Uterus (tissue), 4 donors: ENCODE measurements around the gene SLC30A7. TPM values are rescaled to one million over a fixed set of nuclear protein-coding genes. Genes with fewer than 3 reads are reported as not detected.

Experiments
- DNase-seq, 2 donors: peaks; one replicate each; pipeline ENCODE4 v3.0.0-alpha.2; 2019 to 2020
- H3K27ac ChIP-seq, 2 donors: fragments of 200-600 bp; sonication (generic); 1 replicate in 1 of 2; 2 replicates in 1 of 2; pipeline ENCODE4 v1.5.1; 2016 to 2018
- H3K27me3 ChIP-seq, 2 donors: fragments of 200-600 bp; sonication (generic); one replicate each; pipeline ENCODE4 v1.5.1; 2018 to 2019; ENCODE audit warnings: control low read depth in 1 of 2
- H3K36me3 ChIP-seq, 2 donors: fragments of 200-600 bp; sonication (generic); one replicate each; pipeline ENCODE4 v1.5.1; 2019; ENCODE audit warnings: control low read depth in 1 of 2
- H3K4me1 ChIP-seq, 2 donors: fragments of 200-600 bp; sonication (generic); one replicate each; pipeline ENCODE4 v1.5.1; 2018 to 2019; ENCODE audit warnings: control low read depth in 1 of 2
- H3K4me3 ChIP-seq, 2 donors: fragments of 200-600 bp; sonication (generic); 1 replicate in 1 of 2; 2 replicates in 1 of 2; pipeline ENCODE4 v1.5.1; 2018 to 2019; ENCODE audit warnings: mild to moderate bottlenecking in 1 of 2
- H3K9me3 ChIP-seq, 2 donors: fragments of 200-600 bp; sonication (generic); one replicate each; pipeline ENCODE4 v1.5.1; 2019; ENCODE audit warnings: control low read depth in 1 of 2
- POLR2A ChIP-seq, 2 donors: fragments of 450-650 bp; IDR thresholded peaks; one replicate each; pipeline ENCODE4 v1.6.1; 2016; ENCODE audit warnings: antibody characterized with exemption in 2 of 2, mild to moderate bottlenecking in 1 of 2, moderate library complexity in 1 of 2
- intact Hi-C: fragments of 100-400 bp; cut with DNase I; formaldehyde crosslinking; loops from one replicate; pipeline ENCODE4 v1.15.1; 2023; ENCODE audit warnings: low total_unique reads
- total RNA-seq, 4 donors: library from RNA; depleted of rRNA in 3 of 4; stranded (reverse); fragments of >200 nt in 3 of 4; gene quantifications; one replicate each; pipeline versions ENCODE4 v1.1.0 to v1.2.4, GENCODE V29; 2014 to 2023
- TF ChIP-seq, protein P1 (sequence below), 4 experiments: fragments of 200-600 bp in 2 of 4; fragments of 450-650 bp in 2 of 4; sonication (generic) in 2 of 4; IDR thresholded peaks; one replicate each; pipeline ENCODE4 v1.5.1; 2016 to 2019; ENCODE audit warnings: antibody characterized with exemption in 4 of 4, mild to moderate bottlenecking in 2 of 4, moderate library complexity in 1 of 4
- donor health status: DM: yes; HTN: yes; CAD: no.

SLC30A7 gene
- total RNA-seq, 4 donors from 2014 or later, result 15.1 to 53.0 (median 22.8) TPM

DNA sequence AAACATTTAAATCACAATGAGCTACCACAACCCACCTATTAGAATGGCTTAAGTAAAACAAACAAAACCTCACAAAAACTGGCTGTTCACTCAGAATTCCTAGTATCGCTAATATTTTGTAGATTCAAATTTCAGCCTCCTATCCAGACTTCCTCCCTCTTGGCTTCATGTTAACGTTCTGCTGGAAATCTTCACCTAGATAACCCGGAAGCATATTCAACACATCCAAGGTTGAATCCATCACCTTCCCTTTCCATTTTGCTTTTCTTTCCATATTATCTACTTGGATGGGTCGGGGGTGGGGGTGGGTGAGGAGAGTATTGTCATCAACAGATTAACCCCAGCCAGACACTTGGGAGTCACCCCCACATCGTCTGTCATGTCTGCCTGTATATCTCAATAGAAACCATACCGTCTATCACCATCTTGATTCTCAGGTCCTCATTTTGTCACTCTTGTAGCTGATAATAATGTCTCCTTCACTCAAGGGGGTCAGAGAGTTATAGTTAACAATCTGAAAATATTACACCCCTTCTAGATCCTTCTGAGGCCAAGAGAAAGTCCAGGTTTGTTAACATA lies 131.4 kb downstream of the SLC30A7 start:
- TF ChIP-seq POLR2A (IDR thresholded peaks at IDR 0.05), result no peak
- TF ChIP-seq, protein P1, sequence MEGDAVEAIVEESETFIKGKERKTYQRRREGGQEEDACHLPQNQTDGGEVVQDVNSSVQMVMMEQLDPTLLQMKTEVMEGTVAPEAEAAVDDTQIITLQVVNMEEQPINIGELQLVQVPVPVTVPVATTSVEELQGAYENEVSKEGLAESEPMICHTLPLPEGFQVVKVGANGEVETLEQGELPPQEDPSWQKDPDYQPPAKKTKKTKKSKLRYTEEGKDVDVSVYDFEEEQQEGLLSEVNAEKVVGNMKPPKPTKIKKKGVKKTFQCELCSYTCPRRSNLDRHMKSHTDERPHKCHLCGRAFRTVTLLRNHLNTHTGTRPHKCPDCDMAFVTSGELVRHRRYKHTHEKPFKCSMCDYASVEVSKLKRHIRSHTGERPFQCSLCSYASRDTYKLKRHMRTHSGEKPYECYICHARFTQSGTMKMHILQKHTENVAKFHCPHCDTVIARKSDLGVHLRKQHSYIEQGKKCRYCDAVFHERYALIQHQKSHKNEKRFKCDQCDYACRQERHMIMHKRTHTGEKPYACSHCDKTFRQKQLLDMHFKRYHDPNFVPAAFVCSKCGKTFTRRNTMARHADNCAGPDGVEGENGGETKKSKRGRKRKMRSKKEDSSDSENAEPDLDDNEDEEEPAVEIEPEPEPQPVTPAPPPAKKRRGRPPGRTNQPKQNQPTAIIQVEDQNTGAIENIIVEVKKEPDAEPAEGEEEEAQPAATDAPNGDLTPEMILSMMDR (IDR thresholded peaks at IDR 0.05), result no peak
- Histone ChIP-seq H3K4me1 (peaks cover 0 to 4% of the 10 kb centered on the region in 2 donors), H3K4me3 (no peak overlapping the region), H3K27me3 (no peaks in the 10 kb centered on the region), H3K9me3 (no peaks in the 10 kb centered on the region), H3K27ac (no peak overlapping the region), H3K36me3 (no peaks in the 10 kb centered on the region)
- intact Hi-C loops, result no loop called here
- DNase-seq, result no peak

DNA sequence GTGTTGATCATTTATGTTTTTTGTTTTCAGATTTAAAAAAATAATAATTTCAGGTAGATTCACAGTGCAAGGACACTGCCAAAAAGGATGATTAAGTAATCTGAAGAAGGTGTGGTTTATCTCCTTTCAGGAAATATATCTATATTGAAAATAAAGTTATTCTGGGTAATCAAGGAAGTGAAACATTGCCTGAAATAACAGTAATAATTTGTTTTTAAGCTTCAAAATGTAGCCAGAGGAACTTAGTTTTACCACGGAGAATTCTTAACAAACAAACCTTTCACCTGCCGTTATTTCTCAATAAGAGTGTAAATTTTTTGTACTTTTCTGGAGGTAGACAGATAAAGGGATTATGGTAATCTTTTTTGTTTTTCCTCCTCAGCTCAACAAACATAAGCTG lies 132.6 kb downstream of the SLC30A7 start:
- intact Hi-C loops, result no loop called here
- TF ChIP-seq POLR2A (IDR thresholded peaks at IDR 0.05), result no peak
- TF ChIP-seq, protein P1 (IDR thresholded peaks at IDR 0.05), result no peak
- no peaks in the 10 kb centered on the region for H3K9me3 ChIP-seq

DNA sequence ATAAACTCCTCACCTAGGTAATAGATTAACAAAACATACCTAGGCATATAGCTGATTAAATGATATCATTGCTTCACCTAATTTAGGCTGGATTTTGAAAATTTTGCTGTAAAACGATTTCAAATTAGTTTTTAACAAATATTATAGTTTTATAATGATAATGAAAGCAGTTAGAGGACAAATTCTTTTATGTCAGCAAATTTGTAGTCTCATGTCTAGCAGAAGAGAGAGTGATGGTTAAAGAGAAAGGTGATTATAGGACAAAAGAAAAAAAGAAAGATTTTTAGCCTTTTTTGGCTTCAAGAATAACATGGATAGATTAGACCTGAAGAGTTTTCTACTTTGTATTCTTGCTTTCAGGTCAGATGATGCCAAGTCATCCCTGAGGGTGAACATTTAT lies 133.3 kb downstream of the SLC30A7 start:
- intact Hi-C loops, result no loop called here
- Histone ChIP-seq H3K4me3 (no peak overlapping the region), H3K9me3 (no peaks in the 10 kb centered on the region), H3K27me3 (no peaks in the 10 kb centered on the region), H3K36me3 (no peaks in the 10 kb centered on the region), H3K4me1 (peaks cover 0 to 6% of the 10 kb centered on the region in 2 donors), H3K27ac (no peak overlapping the region)
- TF ChIP-seq, protein P1 (IDR thresholded peaks at IDR 0.05), result no peak
- no peak for TF ChIP-seq POLR2A (IDR thresholded peaks at IDR 0.05)
- DNase-seq, result no peak

More for the DNA sequence above, 132.6 kb downstream of the SLC30A7 start:
- no peak for DNase-seq
- Histone ChIP-seq H3K36me3 (no peaks in the 10 kb centered on the region), H3K4me1 (peaks cover 0 to 4% of the 10 kb centered on the region in 2 donors), H3K4me3 (no peak overlapping the region), H3K27ac (no peak overlapping the region), H3K27me3 (no peaks in the 10 kb centered on the region)

DNA sequence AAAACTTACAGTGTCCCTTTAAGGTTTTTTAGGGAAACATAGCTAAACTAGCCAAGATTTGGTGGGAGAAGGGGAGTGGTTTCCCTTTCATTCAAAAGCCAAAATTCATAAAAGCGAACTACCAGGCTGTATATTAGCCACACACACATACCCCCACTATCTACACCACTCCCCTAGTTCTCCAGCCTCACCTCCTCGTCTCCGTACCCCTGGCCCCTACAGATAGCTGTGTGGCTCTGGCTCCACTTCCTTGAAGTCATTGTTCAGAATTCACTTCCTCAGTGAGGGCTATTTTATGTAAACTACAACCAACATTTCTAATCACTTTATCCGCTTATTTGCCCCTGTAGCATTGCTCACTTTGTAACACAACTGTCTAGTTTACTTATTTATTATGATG lies 135.0 kb downstream of the SLC30A7 start:
- no peak for TF ChIP-seq POLR2A (IDR thresholded peaks at IDR 0.05)
- Histone ChIP-seq H3K4me3 (no peak overlapping the region), H3K27ac (no peak overlapping the region), H3K36me3 (no peaks in the 10 kb centered on the region), H3K9me3 (no peaks in the 10 kb centered on the region), H3K4me1 (peaks cover 0 to 3% of the 10 kb centered on the region in 2 donors), H3K27me3 (no peaks in the 10 kb centered on the region)
- intact Hi-C loops, result no loop called here
- DNase-seq, result no peak

Other genes with a start within 250 kb of the SLC30A7 start
- 10 to 100 TPM in 2 of 4 donors, 1 to 10 TPM in 2; 4.4 to 46.8 (median 9.7) TPM for gene VCAM1, start 176.3 kb upstream of the SLC30A7 start, total RNA-seq
- 10 to 100 TPM in 3 of 4 donors, 1 to 10 TPM in 1; 6.4 to 63.3 (median 18.9) TPM for gene EXTL2, start 1.2 kb upstream of the SLC30A7 start, total RNA-seq
- gene DPH5, start 129.7 kb downstream of the SLC30A7 start, total RNA-seq, result 10 to 100 TPM in 3 of 4 donors, 1 to 10 TPM in 1; 5.6 to 46.8 (median 21.6) TPM